ENCODE measurements around the gene TSPAN33.
"Not testable (repeated sequence)": the region's sequence is repeated elsewhere in the genome, so short reads cannot be mapped to it uniquely, and the experiment has no call there.

Gene TSPAN33

DNA sequence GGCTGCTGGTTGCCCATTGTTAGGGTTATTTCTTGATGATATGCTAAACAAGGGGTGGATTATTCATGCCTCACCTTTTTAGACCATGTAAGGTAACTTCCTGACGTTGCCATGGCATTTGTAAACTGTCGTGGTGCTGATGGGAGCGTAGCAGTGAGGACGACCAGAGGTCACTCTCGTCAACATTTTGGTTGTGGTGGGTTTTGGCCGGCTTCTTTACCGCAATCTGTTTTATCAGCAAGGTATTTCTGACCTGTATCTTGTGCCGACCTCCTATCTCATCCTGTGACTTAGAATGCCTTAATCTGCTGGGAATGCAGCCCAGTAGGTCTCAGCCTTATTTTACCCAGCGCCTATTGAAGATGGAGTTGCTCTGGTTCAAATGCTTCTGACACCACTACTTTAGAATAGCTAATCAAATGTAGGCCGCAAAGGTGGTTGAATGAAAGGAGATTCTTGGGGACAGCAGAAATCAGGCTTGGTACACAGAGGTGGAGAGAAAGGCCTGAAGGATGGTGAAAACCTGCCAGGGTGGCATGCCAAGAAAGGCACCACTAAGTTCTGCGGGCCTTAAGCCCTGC lies 26.0 kb downstream of the TSPAN33 start:
- no peak for DNase-seq

DNA sequence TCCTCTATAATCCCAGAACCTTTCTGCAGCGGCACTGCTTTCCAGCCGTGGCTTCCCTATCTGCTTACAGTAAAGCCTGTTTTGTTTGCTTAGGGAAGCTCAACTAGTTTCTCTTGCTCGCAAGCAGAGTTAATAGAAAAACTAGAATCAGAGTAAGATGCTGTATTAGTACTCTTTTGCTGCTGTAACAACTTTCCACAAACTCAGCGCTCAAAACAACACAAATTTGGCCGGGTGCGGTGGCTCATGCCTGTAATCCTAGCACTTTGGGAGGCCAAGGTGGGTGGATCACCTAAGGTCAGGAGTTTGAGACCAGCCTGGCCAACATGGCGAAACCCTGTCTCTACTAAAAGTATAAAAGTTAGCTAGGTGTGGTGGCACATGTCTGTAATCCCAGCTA lies 29.4 kb downstream of the TSPAN33 start:
- not testable (repeated sequence) for DNase-seq

DNA sequence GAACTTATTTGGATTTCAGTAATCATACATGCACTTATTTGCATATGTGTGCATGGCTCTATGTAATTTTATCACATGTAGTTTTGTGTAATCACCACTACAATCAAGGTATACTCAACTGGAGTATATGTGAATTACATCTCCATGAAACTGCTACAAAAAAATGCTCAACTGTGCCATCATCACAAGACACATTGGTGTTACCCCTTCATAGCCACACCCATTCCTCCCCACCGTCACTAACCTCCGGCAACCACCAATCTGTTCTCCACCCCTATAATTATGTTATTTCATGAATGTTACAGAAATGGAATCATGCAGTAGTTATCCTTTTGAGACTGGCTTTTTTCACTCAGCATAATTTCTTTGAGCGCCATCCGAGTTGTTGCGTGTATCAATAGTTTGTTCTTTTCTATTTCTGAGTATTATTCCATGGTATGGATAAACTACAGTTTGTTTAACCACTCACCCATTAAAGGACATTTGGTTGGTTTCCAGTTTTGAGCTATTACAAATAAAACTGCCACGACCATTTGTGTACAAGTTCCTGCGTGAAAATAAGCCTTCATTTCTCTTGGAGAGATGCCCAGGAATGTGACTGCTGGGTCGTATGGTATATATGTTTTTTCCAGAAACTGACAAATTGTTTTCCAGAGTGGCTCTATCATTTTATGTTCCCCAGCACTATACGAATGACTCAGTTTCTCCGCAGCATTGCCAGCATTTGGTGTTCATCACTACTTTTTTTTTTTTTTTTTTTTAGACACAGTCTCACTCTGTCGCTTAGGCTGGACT lies 32.6 kb downstream of the TSPAN33 start:
- no peak for DNase-seq

DNA sequence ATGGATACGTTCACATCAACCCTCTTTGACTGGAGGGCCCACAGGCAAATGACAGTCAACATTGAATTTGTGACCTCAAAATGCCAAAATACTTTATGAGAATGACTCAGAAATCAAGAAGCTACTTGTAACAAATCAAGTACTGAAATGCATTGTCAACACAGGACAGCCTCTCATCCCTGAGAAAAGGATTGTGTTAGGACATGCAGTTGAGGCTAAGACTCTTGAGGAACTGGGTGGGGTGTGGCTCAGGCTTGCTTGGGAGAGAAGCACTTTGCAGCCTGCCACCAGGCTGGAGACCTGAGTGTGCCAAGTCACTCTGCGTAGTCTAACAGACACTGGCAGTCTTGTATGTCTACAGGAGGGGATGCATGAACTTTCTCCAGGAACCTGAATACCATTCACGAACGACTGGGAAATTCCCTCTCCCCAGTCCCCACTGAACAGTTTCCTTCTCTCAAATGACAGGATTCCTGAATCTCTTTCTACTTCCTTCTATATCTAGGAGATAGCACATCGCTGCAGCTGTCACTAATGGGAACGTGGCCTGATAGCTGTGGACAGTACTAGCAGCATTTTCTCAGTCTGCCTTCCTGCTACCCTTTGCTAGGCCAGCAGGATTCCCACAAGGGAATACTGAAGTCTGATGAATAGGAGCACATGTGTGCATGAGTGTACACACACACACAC lies 40.6 kb downstream of the TSPAN33 start:
- no peak for DNase-seq

DNA sequence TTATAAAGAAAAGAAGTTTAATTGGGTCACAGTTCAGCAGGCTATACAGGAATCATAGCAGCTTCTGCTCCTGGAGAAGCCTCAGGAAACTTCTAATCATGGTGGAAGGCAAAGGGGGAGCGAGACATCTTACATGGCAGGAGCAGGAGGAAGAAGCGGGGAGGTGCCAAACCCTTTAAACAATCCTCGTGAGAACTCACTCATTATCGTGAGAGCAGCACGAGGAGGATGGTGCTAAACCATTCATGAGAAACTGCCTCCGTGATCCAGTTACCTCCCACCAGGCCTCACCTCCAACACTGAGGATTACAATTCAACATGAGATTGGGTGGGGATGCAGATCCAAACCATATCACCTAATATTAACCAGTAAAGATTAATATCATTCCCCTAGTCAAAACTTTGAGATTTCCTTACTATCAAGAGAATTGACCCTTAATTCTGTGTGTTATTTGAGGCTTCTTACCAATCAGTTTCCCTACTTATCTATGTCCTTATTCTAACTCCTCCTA lies 42.3 kb downstream of the TSPAN33 start:
- DNase-seq: no peak

DNA sequence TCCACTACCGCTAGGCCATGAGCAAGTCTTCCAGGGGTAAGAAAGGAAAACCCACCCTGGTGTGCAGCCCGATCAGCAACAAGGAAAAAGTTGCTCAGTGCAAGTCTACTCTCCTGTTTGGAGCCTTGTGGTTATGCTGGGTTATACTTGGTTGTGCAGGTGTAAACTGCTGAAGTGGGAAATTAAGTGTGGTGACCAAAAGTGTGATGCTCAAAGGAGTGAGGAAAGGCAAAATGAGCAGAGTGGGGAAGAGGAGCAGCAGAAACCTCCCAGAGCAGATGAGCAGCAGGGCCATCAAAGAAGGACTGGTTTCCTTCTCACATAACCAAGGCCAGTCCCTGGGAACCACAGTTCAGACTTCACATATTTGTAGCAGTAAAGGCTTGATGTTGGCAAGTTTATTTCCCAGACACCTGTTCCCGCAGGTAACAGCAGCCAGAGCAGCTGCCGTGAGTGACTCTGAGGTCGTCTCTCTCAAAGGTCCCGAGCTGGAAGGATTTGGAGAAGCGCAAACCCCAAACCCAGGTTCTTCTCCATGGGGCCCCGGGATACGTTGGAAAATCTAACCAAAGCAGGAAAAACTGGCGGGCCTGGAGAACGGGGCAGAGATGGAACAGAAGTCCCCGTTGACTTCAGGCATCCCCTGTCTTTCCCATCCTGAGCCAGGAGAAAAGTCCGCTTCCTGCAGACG lies 43.3 kb downstream of the TSPAN33 start:
- no peak for DNase-seq

DNA sequence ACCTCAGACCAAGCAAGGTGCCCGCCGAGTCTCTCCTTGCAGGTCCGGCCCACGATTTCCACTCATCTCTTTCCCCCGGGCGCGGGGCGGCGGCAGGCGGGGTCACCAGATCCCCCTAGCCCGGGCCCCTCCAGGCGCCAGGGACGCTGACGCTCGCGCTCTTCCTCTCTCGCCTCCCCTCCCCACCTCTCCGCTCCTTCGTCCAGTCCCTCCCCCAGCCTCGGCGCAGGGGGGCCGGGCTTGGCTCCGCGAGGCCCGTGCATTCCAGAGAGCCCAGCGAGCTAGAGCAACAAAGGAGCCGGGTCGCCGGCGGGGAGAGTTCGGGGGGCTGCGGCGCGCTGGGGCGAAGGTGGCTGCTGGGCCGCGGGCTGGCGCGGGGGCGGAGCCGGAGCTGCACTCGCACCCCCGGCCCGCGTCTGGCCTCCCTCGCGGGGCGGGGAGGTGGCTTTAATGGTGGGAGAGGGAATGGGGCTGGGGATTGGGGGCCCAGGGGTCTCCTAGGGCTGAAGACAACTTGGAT lies 43.9 kb downstream of the TSPAN33 start, which contains the start of gene SMO:
Gene SMO, plus strand, starts transcription at position 262 of the 520 bp plus-strand sequence. CDS start 519 bp downstream, outside the sequence.
- DNase-seq: no peak

DNA sequence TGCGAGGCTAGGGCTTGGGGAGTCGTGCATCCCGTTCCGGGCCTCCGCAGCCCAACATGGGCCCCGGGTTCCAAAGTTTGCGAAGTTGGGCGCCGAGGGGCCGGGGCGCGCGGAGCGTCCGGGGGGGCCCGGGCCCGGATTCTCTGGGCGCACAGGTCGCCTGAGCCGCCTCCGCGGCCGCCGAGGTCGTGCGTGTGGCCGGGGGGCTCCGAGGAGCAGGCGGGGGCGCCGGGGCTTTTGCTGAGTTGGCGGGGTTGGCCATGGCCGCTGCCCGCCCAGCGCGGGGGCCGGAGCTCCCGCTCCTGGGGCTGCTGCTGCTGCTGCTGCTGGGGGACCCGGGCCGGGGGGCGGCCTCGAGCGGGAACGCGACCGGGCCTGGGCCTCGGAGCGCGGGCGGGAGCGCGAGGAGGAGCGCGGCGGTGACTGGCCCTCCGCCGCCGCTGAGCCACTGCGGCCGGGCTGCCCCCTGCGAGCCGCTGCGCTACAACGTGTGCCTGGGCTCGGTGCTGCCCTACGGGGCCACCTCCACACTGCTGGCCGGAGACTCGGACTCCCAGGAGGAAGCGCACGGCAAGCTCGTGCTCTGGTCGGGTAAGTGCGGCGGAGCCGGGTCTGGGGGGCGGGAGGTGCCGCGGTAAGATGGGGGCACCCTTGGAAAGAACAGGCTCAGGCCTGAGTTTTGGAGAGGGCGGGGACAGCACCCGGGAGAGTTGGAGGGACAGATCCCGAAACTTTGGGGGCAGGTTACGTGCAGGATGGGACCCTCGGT lies 44.6 kb downstream of the TSPAN33 start:
- DNase-seq: no peak

DNA sequence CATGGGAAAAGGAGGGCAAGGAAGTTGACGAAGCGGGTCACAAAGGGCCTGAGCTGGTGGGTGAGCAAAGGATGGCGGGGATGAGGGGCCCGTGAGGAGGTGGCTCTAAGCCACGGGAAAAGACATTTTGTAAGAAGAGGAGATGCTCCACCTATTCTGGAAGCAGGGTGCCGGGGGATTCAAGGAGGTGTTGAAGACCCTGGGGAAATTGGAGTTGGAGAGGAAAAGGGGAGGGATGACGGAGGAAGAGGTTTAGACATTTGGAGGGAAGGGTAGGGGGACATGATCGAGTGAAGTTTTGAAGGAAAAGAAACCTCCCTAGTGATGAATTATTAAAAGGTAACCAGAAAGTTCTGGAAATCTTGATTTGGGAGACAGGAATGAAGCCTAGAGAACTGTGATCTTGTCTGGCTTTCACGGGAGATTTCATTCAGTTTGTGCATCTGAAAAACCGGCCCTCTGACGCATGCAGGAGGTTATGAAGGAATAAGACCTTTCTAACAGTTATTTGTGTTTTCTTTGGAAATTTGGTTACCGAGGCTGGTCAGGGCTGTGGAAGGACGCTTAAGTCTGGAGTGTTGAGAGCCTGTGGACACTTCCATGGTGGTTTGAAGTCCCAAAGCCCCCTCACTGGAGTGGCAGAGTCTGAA lies 45.3 kb downstream of the TSPAN33 start:
- DNase-seq: no peak

DNA sequence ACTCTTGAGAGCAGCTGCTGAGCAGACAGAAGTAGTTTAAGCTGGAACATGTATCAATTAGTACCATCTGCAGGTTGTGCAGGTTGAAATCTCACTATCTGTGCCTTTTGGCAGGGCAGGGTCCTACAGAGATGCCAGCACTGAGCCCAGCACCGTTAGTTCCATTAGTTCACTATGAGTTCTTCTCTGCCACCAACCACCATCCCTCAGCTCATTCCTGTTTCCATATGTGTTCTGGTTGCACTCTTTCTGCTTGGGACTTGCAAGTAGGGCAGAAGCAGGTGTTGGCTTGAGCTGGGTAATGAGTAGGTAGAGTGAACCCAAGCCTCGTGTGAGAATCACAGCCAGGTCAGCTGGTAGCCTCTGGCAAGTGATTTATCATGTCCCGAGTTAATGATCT lies 46.8 kb downstream of the TSPAN33 start:
- DNase-seq: no peak

DNA sequence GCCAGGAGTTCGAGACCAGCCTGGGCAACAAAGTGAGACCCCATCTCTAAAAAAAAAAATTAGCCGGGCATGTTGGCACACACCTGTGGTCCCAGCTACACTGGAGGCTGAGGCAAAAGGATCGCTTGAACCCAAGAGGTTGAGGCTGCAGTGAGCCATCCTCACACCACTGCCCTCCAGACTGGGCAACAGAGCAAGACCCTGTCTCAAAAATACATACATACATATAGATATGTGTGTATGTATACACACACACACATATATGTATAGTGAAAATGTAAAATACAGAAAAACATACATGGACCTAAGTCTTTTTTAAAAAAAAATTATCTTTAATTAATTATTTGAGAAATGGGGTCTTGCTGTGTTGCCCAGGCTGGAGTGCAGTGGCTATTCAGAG lies 49.4 kb downstream of the TSPAN33 start:
- DNase-seq: no peak

DNA sequence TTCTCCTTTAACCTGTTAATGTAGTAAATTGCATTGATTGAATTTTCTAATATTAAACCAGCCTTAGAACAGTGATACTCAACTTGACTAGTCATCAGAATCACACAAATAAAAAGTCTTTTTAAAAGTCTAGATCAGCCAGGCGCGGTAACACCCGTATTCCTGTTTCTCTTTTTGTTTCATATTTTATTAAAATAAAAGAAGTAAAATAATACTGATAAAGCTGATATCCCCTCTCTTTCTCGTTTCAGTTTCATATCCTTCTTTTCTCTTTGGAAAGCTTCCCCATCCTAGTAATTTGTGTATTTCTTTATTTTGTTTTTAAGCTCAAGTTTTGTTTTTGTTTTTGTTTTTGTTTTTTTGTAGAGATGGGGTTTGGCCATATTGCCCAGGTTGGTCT lies 53.3 kb downstream of the TSPAN33 start:
- DNase-seq: no peak

DNA sequence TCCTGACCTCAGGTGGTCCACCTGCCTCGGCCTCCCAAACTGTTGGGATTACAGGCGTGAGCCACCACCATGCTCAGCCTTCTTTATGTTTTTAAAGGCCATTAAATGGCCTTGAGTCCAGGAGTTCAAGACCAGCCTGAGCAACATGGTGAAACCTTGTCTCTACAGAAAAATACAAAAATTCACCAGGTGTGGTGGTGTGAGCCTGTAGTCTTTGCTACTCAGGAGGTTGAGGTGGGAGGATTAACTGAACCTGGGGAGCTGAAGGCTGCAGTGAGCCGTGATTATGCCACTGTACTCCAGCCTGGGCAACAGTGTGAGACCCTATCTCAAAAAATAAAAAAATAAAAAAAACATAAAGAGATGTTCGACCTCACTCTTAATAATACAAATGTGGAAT lies 54.9 kb downstream of the TSPAN33 start:
- no peak for DNase-seq

DNA sequence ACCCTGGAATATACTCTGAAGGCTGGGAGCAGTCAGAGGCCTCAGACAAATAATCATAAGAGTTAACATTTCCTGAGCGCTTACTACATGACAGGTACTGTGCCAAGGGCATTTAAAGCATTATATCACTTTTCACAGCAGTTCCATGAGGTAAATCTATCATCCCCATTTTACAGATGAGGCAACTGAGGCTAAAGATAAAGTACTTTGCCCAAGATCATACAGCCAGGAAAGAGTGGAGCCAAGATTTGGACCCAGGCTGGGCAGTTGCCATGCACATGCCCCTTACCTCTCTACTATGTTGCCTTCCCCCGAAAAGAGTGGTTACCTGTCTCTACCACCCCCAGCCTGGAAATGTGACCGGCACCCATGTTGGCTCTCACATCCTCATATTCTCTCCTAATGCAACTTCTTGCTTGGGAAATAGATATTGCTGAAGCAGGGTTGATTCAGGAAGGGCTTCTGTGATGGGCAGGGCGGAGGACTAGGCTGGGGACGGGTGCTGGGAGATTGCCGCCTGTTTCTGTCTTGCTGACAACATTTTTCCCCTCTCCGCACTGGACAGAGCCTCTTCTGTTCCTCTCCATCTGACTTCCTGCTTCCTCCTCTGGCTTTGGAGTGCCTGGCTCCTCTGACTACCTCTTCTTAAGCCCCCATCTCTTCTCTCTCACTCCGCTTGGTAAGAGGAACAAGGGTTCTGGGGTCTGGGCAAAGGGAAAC lies 57.7 kb downstream of the TSPAN33 start:
- DNase-seq: no peak

DNA sequence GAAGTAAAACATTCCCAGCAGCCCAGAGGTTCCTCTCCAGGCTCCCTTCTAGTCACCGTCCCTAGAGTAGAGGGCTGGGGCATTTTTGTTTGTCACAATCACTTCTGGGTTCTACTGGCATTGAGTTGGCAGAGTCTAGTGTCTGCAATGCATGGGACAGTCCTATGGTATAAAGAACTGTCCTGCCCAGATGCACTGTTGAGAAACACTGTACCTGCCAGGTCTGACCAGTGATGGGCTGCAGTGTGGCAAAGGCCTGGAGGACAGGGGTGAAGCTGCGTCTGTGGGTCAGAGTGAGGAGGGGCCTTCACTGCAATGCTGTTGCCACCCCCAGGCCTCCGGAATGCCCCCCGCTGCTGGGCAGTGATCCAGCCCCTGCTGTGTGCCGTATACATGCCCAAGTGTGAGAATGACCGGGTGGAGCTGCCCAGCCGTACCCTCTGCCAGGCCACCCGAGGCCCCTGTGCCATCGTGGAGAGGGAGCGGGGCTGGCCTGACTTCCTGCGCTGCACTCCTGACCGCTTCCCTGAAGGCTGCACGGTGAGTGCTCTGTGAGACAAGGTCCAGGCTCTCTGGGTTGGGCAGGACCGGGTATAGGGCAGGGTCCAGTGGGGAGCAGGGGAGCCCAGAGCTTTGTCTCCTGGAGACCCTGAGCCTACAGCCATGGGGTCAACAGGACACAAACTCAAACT lies 58.7 kb downstream of the TSPAN33 start:
- DNase-seq: no peak

DNA sequence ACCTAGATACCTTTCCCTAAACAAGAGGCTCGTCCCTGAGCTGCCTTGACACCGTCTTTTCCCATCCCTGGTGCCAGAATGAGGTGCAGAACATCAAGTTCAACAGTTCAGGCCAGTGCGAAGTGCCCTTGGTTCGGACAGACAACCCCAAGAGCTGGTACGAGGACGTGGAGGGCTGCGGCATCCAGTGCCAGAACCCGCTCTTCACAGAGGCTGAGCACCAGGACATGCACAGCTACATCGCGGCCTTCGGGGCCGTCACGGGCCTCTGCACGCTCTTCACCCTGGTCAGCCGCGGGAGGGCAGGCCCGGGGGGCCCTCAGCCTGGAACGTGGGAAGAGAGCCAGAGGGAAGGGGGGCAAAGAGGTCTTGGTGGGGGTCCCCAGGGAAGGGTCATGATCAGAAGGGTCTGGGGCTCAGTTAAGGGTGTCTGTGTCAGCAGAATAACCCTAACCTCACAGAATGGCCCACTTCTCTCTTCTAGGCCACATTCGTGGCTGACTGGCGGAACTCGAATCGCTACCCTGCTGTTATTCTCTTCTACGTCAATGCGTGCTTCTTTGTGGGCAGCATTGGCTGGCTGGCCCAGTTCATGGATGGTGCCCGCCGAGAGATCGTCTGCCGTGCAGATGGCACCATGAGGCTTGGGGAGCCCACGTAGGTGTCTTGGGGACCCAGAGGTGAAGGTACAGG lies 60.8 kb downstream of the TSPAN33 start:
- no peak for DNase-seq

DNA sequence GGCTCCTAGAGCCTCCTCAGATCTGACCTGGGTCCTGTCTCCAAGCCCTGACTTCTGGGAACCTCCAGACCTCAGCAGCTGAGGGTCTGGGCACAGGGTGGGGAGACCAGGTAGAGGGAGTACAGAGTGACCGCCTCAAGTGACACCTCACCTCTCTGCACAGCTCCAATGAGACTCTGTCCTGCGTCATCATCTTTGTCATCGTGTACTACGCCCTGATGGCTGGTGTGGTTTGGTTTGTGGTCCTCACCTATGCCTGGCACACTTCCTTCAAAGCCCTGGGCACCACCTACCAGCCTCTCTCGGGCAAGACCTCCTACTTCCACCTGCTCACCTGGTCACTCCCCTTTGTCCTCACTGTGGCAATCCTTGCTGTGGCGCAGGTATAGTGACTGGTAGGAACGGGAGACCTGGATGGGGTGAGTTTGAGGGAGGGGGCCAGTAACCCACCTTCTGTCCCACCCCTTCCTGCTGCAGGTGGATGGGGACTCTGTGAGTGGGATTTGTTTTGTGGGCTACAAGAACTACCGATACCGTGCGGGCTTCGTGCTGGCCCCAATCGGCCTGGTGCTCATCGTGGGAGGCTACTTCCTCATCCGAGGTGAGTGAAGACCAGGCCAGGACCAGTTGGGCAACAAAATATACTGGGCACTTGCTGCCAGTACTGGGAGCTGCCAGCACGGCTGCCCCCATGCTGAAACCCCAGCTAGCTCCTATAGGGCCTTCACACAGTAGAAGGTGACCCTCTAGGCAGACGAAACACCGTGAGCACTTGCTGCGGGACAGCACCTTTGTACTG lies 61.7 kb downstream of the TSPAN33 start:
- DNase-seq: no peak

DNA sequence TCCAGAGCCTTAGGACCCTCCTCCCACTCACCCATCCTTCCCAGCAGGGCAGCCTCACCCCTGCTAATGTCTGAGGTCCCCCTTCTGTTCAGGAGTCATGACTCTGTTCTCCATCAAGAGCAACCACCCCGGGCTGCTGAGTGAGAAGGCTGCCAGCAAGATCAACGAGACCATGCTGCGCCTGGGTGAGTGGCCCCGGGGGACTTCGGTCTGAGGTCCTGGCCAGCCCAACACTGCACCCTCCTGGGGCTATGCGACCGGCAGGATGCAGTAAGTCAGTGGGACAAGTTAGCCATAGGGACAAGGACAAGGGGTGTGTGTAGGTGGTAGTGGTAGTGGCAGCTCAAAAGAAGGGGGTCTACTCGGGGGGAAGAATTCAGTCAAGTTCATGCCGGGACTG lies 64.2 kb downstream of the TSPAN33 start:
- DNase-seq: no peak

Measured in NCI-H2171 (cell line).